ENCODE data around the gene SLC17A3.

SLC17A3 gene

GRCh38 chr6:25874118-25874517 is at the start of gene SLC17A3:
SLC17A3 (minus strand) TSS chr6:25874243; CDS start chr6:25868387, 5,856 bp downstream.
- no peak for DNase-seq

DNA sequence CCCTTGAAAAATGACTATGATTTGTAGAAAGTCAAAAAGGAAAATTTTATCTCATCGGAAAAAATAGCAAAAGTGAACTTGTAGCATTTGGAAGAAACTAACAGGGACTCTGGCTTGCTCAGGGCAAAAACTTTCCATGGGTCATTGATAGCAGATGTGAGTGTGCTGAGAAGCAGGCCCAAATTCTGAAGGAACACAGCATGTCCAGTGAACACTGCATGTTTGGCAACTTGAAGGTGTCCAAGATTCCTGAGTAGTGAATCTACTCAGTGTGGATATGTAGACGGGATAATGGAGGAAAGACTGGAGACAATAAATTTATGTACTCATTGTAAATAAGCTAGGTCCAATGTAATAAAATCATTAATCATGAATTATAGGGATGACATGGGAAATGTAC is 48.3 kb upstream of the SLC17A3 start:
- DNase-seq, result no peak

DNA sequence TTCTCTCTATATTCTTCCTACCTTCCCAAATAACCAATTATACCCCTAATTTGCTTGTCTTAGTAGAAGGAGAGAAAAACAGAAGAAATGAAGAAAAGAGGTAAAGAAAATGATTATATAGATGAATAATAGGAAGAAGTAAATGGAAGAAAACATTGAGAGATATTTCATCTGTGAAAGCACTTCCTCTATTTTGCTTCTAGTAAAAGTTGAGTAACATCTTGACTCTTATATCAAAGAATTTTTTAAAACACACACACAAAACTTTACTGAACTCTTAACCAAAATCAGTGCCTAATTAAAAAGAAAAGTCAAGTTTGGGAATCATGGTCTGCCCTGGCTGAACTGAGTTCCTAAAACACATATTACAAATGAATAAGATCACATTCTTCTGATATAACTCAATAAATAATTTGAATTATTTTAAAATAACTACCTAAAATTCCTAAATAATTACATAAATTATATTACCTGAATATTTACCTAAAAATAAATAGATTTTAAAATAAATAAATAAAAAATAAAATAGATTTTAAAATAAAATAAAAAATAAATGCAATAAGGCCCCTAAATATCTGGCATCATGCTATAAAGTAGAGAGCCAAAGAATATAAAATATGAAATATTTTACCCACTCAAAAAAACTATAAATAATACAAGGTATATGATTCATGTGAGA is 47.6 kb upstream of the SLC17A3 start:
- DNase-seq, result no peak

GRCh38 chr6:25919657-25920056 is 45.6 kb upstream of the SLC17A3 start:
- DNase-seq, result no peak

- DNase-seq, result no peak
Observed at GRCh38 chr6:25918083-25918683, 44.1 kb upstream of the SLC17A3 start.

- no peak for DNase-seq
Observed at GRCh38 chr6:25916789-25917490, 42.9 kb upstream of the SLC17A3 start.

DNA sequence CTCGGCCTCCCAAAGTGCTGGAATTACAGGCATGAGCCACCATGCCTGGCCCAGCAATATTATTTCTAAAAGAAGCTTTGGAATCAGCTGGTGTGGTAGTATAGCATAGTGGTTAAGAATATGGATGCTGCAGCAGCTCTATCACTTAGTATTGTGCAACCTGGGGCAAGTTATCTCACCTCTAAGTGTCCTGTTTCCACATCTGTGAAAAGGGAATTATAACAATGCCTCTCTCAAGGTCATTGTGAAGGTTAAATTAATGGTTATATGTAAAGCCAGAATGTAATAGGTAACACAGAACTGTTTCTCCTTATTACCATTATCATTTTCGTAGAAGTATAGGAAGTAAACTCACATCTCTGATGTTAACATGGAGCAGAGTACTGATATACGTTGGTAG is 42.3 kb upstream of the SLC17A3 start:
- no peak for DNase-seq

- DNase-seq, result no peak
Observed at GRCh38 chr6:25913741-25914140, 39.7 kb upstream of the SLC17A3 start.

GRCh38 chr6:25911351-25911750 is 37.3 kb upstream of the SLC17A3 start:
- no peak for DNase-seq

DNA sequence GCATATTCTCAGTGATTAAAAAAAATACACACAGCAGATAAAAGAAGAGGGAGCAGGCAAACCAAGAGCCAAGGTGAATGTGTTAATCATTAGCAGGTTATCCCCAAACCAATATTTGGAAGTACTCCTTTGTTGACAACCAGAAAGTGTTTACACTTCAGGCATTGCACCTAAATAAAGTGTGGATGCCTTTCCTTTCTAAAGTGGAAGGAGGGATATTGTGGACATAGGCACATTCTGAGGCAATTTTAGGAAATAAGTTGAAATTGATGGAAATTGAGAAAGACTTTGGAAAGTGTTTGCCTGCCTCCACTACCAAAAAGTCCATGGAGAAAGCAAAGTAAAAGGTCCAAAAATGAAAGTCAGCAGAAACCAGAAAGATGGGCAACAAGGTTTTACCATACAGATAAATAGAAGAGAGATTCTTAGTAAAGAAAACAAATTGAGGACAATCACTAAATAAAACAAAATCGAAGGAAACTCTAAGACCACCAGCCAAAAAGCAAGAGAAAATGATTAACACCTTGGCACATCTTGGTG is 33.5 kb upstream of the SLC17A3 start:
- no peak for DNase-seq

DNA sequence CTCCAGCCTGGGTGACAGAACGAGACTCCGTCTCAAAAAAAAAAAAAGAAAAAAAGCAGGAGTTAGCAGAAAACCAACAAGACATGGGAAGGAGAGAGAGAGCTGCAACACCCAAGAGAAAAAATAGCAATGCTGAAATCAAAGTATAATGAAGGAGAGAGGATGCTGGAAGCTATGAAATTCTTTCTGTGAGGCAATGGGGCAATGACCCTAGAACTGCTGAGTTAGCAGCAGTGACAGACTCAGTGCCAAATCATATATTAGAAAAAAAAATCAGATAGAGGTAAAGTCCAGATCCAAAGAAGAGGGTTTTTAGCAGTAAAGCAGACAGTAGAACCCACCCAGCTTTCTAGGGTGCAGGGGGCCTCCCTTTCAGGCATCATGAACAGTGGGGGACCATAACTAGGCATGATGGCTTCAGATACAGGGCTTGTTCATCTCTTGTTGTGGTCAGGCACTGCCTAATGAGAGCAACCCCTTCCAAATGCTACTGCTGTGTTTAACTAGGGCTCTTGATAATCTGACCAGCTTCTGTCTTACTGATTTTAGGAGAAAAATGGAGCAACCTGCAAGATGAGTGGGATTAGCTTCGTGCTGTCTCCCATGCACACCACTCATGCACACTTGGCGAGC is 29.5 kb upstream of the SLC17A3 start:
- no peak for DNase-seq

DNA sequence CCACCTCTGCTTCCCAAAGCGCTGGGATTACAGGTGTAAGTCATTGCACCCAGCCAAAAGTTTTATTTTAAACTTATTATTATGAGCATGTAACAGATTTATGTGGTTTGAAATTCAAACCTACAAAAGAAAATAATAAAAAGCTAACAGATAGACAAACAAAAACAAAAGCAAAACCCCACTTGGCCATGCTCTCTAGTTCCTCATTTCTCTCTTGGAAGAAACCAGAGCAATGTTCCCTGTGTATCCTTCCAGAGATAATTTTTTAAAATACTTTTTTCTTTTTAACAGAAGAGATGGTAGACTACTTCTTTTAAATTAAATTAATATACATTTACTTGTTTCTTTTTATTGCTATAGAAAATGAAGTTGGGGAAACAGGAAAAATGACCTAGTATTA is 28.0 kb upstream of the SLC17A3 start:
- DNase-seq, result no peak

DNA sequence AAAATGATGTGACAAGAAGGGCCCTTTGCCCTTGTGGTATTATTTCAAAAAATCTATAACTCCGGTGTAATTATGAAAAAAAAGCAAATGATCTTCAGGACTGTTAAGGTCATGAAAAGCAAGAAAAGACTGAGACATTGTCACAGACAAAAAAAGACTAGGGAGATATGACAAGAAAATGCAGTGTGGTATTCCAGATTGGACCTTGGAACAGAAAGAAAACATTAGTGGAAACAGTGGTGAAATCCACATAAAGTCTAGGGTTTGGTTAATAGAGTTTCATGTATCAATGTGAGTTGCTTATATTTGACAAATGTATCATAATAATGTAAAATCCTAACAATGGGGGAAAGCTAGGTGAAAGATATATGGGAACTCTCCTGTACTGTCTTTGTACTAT is 26.8 kb upstream of the SLC17A3 start:
- DNase-seq, result no peak

- no peak for DNase-seq
Observed at GRCh38 chr6:25899580-25900408, 25.8 kb upstream of the SLC17A3 start.

- no peak for DNase-seq
Observed at GRCh38 chr6:25899123-25899522, 25.1 kb upstream of the SLC17A3 start.

DNA sequence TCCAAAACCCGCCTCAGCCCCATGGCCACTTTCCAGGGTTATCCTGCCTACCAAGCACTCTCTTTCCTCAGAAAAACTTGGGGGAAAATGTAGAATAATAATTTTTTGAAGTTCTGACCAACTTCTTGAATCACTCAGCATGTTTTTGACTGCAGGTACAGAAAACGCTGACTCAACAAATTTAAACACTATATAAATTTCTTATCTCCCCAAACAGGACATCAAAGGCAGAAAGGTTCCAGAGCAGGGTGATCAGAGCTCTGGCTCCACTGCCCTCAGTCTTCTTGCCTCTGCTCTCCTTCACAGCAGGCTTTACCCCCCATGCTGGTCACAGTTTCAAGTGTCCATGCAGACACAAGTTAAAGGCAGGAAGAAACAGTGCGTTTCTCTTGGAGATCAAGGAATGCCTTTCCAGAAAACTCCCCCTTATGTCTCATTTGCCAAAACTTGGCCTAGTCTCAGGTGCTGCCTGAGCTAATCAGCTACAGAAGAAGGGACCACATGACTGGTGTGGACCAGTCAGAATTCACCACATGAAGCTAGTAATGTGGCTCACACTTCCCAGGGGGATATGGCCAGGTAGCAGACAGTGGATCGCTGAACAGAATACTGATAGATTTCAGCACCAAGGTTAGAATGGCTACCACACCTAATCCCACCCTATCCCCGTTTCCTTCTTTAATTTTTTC is 24.4 kb upstream of the SLC17A3 start:
- no peak for DNase-seq

GRCh38 chr6:25896252-25896651 is 22.2 kb upstream of the SLC17A3 start:
- no peak for DNase-seq

DNA sequence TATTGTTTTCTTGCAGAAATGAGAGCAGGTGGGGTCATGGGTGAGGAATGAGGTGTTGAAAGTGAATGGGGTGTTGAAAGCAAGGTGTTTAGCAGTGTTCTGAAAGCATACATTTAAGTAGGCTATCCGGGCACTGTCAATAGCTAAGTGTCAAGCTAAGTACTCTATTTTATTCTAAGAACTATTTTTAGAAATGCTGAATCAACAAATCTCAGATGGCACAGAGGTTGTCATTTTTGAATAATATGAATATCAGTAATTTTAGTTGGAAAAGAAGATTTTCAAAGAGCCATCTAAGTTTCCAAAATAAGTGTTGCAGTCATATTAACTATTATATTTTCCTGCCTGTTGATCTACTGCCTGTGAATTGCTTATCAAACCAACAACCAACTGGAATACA is 21.7 kb upstream of the SLC17A3 start:
- DNase-seq, result no peak

- no peak for DNase-seq
Observed at GRCh38 chr6:25893778-25894177, 19.7 kb upstream of the SLC17A3 start.

DNA sequence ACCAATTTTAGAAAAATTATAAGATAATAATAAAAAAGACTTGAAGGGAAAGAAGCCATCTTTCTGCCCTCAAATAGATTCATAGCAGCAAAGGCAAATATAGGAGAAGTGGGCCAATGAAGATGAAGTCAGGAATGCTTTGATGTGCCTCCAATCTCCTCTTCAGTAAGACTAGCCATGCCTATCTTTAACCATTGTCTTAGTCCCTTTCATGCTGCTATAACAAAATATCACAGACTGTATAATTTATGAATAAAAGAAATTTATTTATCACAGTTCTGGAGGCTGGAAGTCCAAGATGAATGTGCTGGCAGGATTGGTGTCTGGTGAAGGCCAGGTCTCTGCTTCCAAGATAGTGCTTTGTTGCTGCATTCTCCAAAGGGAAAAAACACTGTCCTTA is 18.8 kb upstream of the SLC17A3 start:
- no peak for DNase-seq

GRCh38 chr6:25889877-25890853 is 16.1 kb upstream of the SLC17A3 start:
- peak; percentile 23 for DNase-seq

All from NCI-H1092 (cell line).